Measurements from ENCODE around the gene ELOB. TPM values are rescaled to one million over a fixed set of nuclear protein-coding genes. Genes with fewer than 3 reads are reported as not detected.

Gene ELOB
- 196 TPM for total RNA-seq
- long read RNA-seq, transcript ELOB-205 (3 exons, 331 nt), result minor isoform, 5 of 206 reads
- long read RNA-seq, transcript ELOB-202 (3 exons, 997 nt), result minor isoform, 42 of 206 reads
- long read RNA-seq, transcript ELOB-203 (4 exons, 991 nt), result major isoform, 152 of 206 reads
- long read RNA-seq, partial matches to known transcripts, result 2 of 206 reads
- long read RNA-seq, other reads (novel, unspliced or antisense), result 4 of 206 reads

DNA sequence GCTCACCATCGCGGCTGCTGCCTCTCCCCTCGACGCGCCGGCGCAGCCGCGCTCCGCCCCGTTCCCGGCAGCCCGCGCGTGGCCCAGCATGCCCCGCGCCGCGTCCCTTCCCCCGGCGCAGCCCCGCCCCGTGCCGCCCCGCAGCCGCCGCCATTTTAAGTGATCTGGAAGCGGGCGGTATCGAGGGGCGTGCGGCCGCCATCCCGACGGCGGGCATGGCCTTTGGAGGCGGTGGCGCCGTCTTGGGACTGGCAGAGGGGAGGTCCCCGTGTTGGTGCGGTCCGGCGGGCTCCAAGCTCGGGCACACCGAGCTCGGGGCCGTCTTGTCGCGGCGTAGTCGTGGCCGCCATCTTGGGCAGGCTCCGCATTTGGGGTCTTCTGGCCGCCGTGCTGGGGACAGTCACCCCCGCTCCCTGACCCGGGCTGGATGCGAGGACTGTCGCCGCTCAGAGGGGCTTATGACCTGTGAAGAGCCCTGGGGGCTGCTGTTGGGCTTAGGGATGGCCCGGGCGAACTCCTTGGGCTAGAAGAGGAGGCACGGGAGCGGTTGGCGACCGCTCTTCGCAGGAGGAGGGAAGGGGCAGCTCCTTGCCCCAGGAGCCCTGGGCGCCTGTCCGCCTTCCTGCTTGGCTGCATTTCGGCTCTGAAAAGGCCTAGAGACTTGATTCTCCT is at the start of gene ELOB:
Gene ELOB, minus strand, starts transcription at position 50 of the 672 bp plus-strand sequence. Its CDS starts 41 bp downstream, at position 9.
- no peaks in the 10 kb centered on the region for H3K27me3 ChIP-seq (ENCODE audit: low read depth)
- intact Hi-C loops (cut with DNase I), result no loop called here

DNA sequence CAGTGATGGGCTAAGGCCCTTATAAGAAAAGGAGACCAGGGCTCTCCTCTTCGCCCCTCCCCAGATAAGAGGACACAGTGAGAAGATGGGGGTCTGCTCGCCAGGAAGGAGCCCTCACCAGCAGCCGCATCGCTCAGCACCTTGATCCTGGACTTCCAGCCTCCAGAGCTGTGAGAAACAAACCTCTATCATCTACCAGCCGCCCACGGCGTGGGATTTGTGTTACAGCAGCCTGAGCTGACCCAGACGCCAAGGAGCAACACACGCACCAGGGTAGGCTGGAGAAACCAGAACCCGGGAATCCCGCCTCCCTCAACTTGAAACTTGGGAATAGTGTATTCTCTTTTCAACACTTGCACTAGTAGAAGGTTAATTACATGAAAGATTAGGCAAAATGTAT is 48.8 kb upstream of the ELOB start:
- DNase-seq (peak; percentile 34), ATAC-seq (no peak)
- Histone ChIP-seq H3K36me3 (no peaks in the 10 kb centered on the region), H3K9me3 (no peaks in the 10 kb centered on the region), H3K27me3 (ENCODE audit: low read depth) (peaks cover 15% of the 10 kb centered on the region), H3K4me1 (peaks cover 9% of the 10 kb centered on the region), H3K4me3 (no peak overlapping the region), H3K27ac (no peak overlapping the region)
- TF ChIP-seq, protein P1, sequence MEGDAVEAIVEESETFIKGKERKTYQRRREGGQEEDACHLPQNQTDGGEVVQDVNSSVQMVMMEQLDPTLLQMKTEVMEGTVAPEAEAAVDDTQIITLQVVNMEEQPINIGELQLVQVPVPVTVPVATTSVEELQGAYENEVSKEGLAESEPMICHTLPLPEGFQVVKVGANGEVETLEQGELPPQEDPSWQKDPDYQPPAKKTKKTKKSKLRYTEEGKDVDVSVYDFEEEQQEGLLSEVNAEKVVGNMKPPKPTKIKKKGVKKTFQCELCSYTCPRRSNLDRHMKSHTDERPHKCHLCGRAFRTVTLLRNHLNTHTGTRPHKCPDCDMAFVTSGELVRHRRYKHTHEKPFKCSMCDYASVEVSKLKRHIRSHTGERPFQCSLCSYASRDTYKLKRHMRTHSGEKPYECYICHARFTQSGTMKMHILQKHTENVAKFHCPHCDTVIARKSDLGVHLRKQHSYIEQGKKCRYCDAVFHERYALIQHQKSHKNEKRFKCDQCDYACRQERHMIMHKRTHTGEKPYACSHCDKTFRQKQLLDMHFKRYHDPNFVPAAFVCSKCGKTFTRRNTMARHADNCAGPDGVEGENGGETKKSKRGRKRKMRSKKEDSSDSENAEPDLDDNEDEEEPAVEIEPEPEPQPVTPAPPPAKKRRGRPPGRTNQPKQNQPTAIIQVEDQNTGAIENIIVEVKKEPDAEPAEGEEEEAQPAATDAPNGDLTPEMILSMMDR (IDR thresholded peaks at IDR 0.05), result no peak
- intact Hi-C loops (cut with DNase I), result no loop called here

More for the DNA sequence above, at the start of gene ELOB:
- peak within 1 kb of the TSS; percentile 100 for H3K27ac ChIP-seq
- TF ChIP-seq, protein P1 (IDR thresholded peaks at IDR 0.05), result no peak
- peak; percentile 95 for ATAC-seq
- H3K4me1 ChIP-seq, result peaks cover 31% of the 10 kb centered on the region
- no peaks in the 10 kb centered on the region for H3K9me3 ChIP-seq
- H3K36me3 ChIP-seq, result peaks cover 27% of the 10 kb centered on the region
- H3K4me3 ChIP-seq, result peak within 1 kb of the TSS; percentile 96
- DNase-seq, result peak; percentile 92

DNA sequence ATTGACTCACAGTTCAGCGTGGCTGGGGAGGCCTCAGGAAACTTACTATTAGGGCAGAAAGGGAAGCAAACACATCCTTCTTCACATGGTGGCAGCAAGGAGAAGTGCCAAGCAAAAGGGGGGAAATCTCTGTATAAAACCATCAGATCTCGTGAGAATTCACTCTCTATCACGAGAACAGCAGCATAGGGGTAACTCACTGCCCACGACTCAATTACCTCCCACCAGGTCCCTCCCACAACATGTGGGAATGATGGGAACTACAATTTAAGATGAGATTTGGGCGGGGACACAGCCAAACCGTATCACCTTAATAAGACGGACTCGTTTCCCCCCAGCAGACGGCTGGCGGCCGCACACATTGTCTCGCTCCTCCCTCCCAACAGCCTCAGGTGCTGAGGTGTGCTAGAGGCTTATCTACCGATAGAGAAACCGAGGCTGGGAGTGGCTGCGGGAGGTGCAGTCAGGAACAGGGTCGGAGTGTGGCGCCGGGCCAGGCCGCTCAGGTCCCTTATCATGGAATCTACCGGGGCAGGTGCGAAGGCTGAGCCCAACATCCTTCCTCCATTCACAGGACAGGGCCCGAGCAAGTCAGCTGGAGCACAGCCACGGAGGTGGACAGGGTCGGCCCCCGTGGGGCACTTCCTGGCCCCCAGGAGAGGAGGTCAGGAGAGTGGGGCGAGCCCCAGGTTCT is 48.1 kb upstream of the ELOB start:
- no peak overlapping the region for H3K27ac ChIP-seq
- TF ChIP-seq, protein P1 (IDR thresholded peaks at IDR 0.05), result no peak
- peak; percentile 37 for DNase-seq
- ATAC-seq, result no peak
- H3K4me3 ChIP-seq, result no peak overlapping the region
- no peaks in the 10 kb centered on the region for H3K36me3 ChIP-seq
- intact Hi-C loops (cut with DNase I), result no loop called here
- H3K9me3 ChIP-seq, result no peaks in the 10 kb centered on the region
- peaks cover 15% of the 10 kb centered on the region for H3K27me3 ChIP-seq (ENCODE audit: low read depth)
- peaks cover 8% of the 10 kb centered on the region for H3K4me1 ChIP-seq

GRCh38 chr16:2824626-2825025 is 47.5 kb upstream of the ELOB start:
- Histone ChIP-seq H3K4me3 (no peak overlapping the region), H3K9me3 (no peaks in the 10 kb centered on the region), H3K4me1 (peaks cover 3% of the 10 kb centered on the region), H3K27me3 (ENCODE audit: low read depth) (peaks cover 12% of the 10 kb centered on the region), H3K36me3 (no peaks in the 10 kb centered on the region), H3K27ac (no peak overlapping the region)
- DNase-seq (peak; percentile 25), ATAC-seq (no peak)
- TF ChIP-seq, protein P1 (IDR thresholded peaks at IDR 0.05), result no peak
- intact Hi-C loops (cut with DNase I), result no loop called here

DNA sequence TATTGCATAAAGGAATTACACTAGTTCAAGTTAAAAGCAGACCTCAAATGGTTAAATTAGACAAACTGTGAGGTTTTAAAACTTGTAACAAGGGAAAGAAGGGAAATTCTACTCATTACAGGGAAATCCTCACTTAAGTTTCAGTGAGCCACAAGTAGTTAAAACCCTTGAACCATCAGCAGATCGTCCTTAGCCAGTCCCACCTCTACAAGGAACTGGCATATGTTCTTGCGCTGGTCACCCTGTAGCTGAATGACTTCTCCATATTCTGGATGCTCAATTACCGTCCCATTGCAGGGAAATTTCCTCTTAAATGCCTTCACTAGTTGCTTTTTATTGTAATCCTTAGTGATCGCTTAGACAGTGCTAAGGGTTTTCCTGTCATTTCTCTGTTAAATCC is 45.4 kb upstream of the ELOB start:
- H3K27ac ChIP-seq, result no peak overlapping the region
- H3K4me1 ChIP-seq, result no peaks in the 10 kb centered on the region
- no peaks in the 10 kb centered on the region for H3K9me3 ChIP-seq
- no peaks in the 10 kb centered on the region for H3K36me3 ChIP-seq
- H3K27me3 ChIP-seq (ENCODE audit: low read depth), result peaks cover 16% of the 10 kb centered on the region
- no peak overlapping the region for H3K4me3 ChIP-seq
- TF ChIP-seq, protein P1 (IDR thresholded peaks at IDR 0.05), result no peak
- ATAC-seq (no peak), DNase-seq (no peak)
- intact Hi-C loops (cut with DNase I), result no loop called here

All from lower lobe of right lung (tissue), 2 donors.